GM18858 (cell line): ENCODE results near the gene INTS11.

Experiments
- ATAC-seq: cut with Tn5 transposase; IDR thresholded peaks from one replicate; pipeline ENCODE4 v1.9.1; 2021; ENCODE audit not compliant: unreplicated experiment

The INTS11 gene

DNA sequence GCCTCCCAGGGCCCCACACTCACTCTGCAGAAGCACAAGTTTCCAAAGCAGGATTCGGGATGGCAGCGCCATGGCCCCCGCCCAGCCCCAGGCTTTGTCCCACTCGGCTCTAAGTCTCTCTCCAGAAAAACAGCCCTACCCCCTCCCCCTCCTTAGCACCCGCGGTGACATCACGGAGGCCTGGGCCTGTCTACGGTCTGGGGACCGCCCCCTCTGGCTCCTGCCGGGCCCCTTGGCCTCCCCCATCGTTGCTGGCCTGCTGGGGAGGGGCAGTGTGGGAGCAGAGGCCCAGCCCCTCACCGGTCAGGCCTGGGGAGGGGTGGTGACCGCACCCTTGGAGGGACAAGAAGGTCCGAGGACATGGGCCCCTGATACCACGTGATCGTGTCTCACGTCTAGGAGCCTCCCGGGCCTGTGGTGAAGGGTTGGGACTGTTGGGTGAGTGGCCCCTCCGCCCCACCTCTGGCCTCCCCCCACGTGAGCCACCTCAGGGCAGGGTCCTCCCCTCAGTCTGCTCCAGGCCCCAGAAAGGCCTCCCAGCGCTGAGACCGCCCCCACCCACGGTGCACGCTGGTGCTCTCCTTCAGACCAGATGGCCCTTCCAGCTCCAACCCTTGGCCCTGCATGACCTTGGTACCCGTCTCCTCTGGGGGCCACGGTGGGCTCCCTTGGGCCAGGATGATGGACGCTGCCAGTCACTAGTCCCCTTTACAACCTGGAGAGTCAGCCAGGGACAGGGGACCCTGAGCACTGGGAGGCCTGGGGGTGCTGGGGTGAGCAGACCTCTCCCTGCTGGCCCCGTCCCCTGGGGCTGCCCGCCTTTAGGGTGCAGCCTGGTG lies 34.2 kb upstream of the INTS11 start, which contains the start of gene MXRA8:
MXRA8 (minus strand) TSS at position 123 of the 839 bp plus-strand sequence; CDS start at position 72, 51 bp downstream.
- no peak for ATAC-seq

DNA sequence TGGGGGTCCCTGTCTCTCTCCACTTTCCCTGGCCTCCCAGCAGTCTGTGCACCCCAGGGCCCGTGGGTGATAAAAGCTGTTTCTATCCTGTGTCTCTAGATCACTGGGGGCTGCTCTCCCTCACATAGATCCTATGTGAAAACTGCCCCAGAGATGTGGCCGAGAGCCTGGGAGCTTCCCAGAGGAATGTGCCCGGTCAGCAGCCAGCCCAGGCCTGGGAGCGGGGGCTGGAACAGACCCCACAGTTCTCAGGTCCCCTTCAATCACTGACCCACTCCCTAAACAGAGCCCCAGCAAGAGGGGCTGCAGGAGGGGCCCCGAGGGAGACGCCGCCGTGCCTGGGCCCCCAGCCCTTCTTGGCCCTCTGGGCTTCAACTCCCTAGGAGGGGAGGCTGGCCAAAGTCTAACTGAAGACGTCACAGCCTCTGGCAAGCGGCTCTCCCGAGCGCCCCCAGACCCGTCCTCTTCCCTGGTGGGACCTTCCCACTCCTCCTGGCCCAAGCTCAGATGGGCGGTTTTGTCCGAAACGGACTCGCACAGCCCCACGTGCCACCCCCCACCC lies 33.5 kb upstream of the INTS11 start:
- no peak for ATAC-seq

- no peak for ATAC-seq
Observed at GRCh38 chr1:1356796-1357401, 32.4 kb upstream of the INTS11 start.

- no peak for ATAC-seq
Observed at GRCh38 chr1:1356166-1356795, 31.8 kb upstream of the INTS11 start.

- no peak for ATAC-seq
Observed at GRCh38 chr1:1355416-1355815, 31.0 kb upstream of the INTS11 start.

DNA sequence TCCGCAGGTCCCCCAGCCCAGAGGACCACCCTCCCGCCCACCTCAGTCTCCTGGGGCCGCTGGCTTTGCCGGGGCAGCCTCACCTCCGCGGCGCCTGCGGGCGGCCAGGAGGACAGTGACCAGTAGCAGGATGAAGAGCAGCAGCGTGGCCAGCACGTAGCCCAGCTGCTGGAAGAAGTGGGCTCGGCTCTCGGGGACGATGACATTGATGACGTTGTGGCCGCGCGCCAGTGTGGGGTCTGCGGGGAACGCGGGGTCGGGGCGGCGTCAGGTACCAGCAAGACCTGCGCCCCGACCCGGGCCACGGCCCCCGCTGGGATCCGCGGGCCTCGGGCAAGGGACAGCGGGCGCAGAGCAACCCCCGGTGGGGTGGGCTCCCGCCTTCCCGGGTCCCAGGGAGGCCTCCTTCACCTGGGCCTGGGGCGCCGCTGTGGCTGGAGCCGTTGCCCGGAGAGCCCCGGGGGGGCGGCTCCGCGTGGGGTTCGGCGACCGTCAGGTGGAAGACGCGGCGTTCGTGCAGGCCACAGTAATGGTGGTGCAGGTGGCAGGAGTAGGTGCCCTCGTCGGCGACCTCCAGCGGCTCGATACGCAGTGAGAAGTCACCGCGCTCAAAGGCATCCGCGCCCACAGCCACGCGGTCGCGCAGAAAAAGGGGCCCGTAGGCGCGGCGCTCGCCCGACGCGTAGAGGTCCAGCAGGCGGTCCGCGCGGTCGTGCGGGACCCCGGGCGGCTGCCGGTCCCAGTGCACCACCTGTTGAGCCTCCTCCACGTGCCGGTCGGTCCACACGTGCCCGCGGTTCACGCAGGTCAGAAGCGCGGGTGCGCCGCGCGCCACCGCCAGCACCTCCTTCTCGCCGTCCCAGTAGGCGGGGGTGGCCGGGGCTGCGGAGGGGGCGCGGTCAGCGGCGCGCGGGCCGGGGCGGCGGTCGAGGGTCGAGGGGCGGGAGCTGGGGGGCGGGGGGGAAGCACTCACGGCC lies 30.1 kb upstream of the INTS11 start:
- no peak for ATAC-seq

DNA sequence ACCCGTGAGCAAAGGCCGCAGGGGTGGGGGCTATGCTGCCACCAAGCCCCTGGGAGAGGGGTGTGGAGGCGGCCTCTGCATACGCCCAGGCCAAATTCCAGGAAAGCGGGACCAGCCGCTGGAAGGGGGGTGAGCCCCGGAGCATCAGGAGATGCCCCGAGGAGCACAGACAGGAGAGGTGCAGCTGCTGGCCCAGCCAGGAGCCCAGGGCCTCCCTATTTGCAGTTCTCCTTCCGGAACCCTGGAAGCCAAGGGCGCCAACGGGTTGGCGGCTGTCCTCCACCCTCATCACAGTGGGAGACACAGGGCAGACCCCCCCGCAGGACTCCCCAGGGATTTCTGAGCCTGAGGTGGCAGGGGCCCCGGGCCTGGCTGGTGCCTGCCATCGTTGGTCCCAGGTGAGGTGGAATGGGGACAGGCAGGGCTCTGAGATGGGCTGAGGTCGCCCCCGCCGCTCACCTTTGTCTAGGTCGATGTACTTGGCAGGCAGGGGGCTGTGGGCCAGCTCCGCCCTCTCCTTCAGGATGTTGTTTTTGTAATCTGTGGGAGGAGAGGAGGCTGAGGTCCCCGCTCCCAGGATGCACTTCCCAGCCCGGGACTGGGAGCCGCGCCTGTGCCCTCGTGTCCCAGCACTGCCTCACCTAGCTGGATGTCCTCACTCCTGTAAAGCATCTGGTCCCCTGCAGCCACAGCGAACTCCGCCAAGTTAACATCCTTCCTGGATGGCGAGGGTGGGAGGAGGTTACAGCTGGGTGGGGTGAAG lies 29.1 kb upstream of the INTS11 start:
- no peak for ATAC-seq

- ATAC-seq = no peak
Observed at GRCh38 chr1:1352786-1353388, 28.4 kb upstream of the INTS11 start.

GRCh38 chr1:1351511-1352427 lies 27.3 kb upstream of the INTS11 start:
- no peak for ATAC-seq

GRCh38 chr1:1349256-1350012 lies 25.0 kb upstream of the INTS11 start, which contains the start of gene DVL1:
Gene DVL1 (minus strand): TSS chr1:1349418. CDS start chr1:1349065, 353 bp downstream.
- ATAC-seq = no peak

DNA sequence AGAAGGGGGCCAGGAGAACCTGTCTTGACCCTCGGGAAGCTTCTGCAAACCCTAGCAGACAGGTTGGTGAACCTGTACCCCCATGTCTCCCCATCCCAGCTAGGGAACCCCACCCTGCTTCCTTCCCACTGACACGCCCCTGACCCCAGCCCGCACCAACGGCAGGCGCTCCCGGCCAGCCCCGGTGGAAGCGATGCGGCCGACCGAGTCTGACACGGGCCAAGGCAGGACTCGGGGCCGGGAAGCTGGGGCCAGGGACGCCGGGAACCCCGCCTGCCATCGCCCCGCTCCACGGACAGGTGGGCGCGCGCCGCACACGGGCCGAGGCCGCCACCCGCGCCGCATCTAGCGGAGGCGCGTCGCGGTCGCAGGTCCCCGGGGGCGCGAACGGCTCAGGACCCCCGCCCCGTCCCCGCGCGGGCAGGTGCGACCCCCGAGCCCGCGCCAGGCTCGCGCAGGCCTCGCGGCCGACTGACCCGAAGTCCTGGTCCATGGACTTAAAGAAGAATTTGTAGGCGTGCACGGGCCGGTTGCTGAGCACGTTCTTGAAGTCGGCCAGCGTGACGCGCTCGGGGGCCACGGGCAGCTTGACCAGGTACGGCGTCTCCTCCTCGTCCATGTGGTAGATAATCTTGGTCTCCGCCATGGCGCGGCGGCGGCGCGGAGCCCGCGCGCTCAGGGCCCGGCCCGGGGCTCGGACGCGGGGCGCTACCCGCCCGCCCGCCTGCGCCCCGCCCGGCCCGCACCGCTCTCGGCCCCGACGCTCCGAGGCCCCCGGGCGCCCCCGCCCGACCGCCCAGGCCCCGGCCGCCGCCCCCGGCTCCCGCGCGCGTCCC lies 24.2 kb upstream of the INTS11 start:
- no peak for ATAC-seq

GRCh38 chr1:1347663-1348419 lies 23.4 kb upstream of the INTS11 start:
- ATAC-seq = no peak

DNA sequence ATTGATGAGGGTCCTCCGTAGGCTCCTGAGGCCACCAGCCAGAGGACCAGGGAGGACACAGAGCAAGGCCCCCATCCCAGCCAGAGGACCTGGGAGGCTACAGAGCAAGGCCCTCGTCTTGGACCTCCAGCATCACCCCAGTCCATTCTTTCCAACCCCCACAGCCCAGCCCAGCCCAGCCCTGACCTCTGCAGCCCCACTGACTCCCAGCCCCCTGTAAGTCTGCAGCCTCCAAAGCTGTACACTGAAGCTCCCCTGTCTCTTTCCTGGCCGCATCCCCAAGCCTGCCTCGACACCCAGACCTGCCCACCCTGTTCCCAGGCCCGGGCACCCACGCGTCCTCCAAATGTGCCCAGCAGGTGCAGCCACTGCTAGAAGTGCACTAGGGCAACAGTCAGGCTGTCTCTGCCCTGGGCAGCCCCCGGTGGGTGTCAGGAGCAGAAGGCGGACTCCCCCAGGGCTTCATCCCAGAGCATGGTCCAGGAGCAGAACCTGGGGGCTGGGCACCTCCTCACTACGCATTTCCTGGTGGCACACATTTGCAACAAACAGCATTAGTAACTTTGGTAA lies 22.7 kb upstream of the INTS11 start:
- ATAC-seq = no peak

GRCh38 chr1:1346501-1346890 lies 22.0 kb upstream of the INTS11 start:
- ATAC-seq = no peak

- ATAC-seq = no peak
Observed at GRCh38 chr1:1345860-1346500, 21.5 kb upstream of the INTS11 start.
